AG09319 (cell line): Measurements from ENCODE around the gene ZNF343.

Experiments
- DNase-seq: peaks from one replicate; pipeline ENCODE4 v3.0.0-alpha.2; 2010; ENCODE audit warnings: low read depth; ENCODE audit errors: extremely low read depth
- CTCF ChIP-seq: IDR thresholded peaks from 2 replicates; pipeline ENCODE4 v1.5.1; 2011; ENCODE audit warnings: low read depth, mild to moderate bottlenecking, inconsistent platforms, low read length, moderate library complexity

Gene ZNF343

GRCh38 chr20:2468581-2469407 is 39.9 kb downstream of the ZNF343 start:
- DNase-seq: no peak
- TF ChIP-seq CTCF: no peak

- no peak for DNase-seq
- TF ChIP-seq CTCF: no peak
These were observed 41.3 kb downstream of the ZNF343 start for GRCh38 chr20:2467412-2467811.

GRCh38 chr20:2465100-2465499 is 43.6 kb downstream of the ZNF343 start:
- no peak for TF ChIP-seq CTCF
- DNase-seq: no peak

- no peak for TF ChIP-seq CTCF
- no peak for DNase-seq
These were observed 44.9 kb downstream of the ZNF343 start for GRCh38 chr20:2463616-2464365.

- no peak for TF ChIP-seq CTCF
- DNase-seq: no peak
These were observed 46.2 kb downstream of the ZNF343 start for GRCh38 chr20:2462484-2462883.

- TF ChIP-seq CTCF: no peak
- no peak for DNase-seq
These were observed 47.8 kb downstream of the ZNF343 start for GRCh38 chr20:2460752-2461424.
